Measurements from ENCODE around the gene PRRT2.

DNA sequence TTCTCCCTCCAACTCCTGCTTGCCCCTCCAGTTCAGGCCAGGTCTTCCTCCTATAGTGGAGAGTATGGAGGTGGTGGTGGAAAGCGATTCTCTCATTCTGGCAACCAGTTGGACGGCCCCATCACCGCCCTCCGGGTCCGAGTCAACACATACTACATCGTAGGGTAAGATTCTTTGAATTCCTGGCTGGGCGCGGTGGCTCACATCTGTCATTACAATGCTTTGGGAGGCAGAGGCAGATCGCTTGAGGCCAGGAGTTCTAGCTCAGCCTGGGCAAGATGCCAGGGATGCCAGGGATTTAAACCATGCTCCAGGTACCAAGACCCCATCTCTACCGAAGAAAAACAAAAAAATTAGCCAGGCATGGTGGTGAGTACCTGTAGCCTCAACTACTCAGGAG, 32.5 kb upstream of the PRRT2 start:
- no peak for TF ChIP-seq SMC3 (IDR thresholded peaks at IDR 0.05)
- no peak for TF ChIP-seq TP53 (CRISPR knock-in tag; IDR thresholded peaks at IDR 0.05)
- TF ChIP-seq JUNB (IDR thresholded peaks at IDR 0.05) = no peak
- no peak for TF ChIP-seq EHMT2 (IDR thresholded peaks at IDR 0.05; ENCODE audit: low read depth)
- no peak for TF ChIP-seq SREBF2 (IDR thresholded peaks at IDR 0.05)
- TF ChIP-seq, protein P1, sequence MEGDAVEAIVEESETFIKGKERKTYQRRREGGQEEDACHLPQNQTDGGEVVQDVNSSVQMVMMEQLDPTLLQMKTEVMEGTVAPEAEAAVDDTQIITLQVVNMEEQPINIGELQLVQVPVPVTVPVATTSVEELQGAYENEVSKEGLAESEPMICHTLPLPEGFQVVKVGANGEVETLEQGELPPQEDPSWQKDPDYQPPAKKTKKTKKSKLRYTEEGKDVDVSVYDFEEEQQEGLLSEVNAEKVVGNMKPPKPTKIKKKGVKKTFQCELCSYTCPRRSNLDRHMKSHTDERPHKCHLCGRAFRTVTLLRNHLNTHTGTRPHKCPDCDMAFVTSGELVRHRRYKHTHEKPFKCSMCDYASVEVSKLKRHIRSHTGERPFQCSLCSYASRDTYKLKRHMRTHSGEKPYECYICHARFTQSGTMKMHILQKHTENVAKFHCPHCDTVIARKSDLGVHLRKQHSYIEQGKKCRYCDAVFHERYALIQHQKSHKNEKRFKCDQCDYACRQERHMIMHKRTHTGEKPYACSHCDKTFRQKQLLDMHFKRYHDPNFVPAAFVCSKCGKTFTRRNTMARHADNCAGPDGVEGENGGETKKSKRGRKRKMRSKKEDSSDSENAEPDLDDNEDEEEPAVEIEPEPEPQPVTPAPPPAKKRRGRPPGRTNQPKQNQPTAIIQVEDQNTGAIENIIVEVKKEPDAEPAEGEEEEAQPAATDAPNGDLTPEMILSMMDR (IDR thresholded peaks at IDR 0.05) = no peak
- TF ChIP-seq MAZ (IDR thresholded peaks at IDR 0.05; ENCODE audit: borderline replicate concordance, low read depth, low read length) = no peak
- TF ChIP-seq HOXA7 (CRISPR knock-in tag; IDR thresholded peaks at IDR 0.05) = no peak
- TF ChIP-seq JUN (IDR thresholded peaks at IDR 0.05) = no peak
- no peak for TF ChIP-seq ELK1 (IDR thresholded peaks at IDR 0.05; ENCODE audit: low read depth, low read length)
